ENCODE measurements around the gene TMUB2. TPM values are rescaled to one million over a fixed set of nuclear protein-coding genes. Genes with fewer than 3 reads are reported as not detected.

TMUB2 gene
- total and polyA plus RNA-seq, 2 of the 13 experiments (the other 11 are each of a cell fraction or from before 2014, with no cell fraction given) = 26.9 to 50.8 TPM

GRCh38 chr17:44220213-44221083, 33.7 kb downstream of the TMUB2 start (continued):
- TF ChIP-seq NFAT5 (CRISPR knock-in tag; IDR thresholded peaks at IDR 0.05) (no peak), ZNF282 (IDR thresholded peaks at IDR 0.05; ENCODE audit: partially characterized antibody) (no peak), HOXA3 (CRISPR knock-in tag; IDR thresholded peaks at IDR 0.05) (no peak), ZNF101 (CRISPR knock-in tag; IDR thresholded peaks at IDR 0.05; ENCODE audit: borderline replicate concordance, low read depth) (0 out of 2 replicates have a peak, but pooled peaks have one; percentile 17), SRSF4 (IDR thresholded peaks at IDR 0.05; ENCODE audit: low read depth, low read length, poor library complexity, severe bottlenecking) (no peak), ATF2 (CRISPR knock-in tag; IDR thresholded peaks at IDR 0.05) (no peak), CHCHD3 (CRISPR knock-in tag; IDR thresholded peaks at IDR 0.05) (no peak), U2AF1 (optimal IDR thresholded peaks at IDR 0.05; ENCODE audit: low read depth, low read length) (no peak), RELA (CRISPR knock-in tag; IDR thresholded peaks at IDR 0.05) (no peak), AFF4 (CRISPR knock-in tag; IDR thresholded peaks at IDR 0.05) (peak; percentile 82; the same call in 1 of the 2 replicates), SETDB1 (CRISPR knock-in tag; IDR thresholded peaks at IDR 0.05; ENCODE audit: borderline replicate concordance) (no peak), ZNF501 (CRISPR knock-in tag; IDR thresholded peaks at IDR 0.05) (no peak; the same call in 1 of the 2 replicates), SPEN (CRISPR knock-in tag; IDR thresholded peaks at IDR 0.05; ENCODE audit: low read depth) (peak; percentile 14; the same call in 1 of the 2 replicates), YY1 (IDR thresholded peaks at IDR 0.05; ENCODE audit: insufficient read depth, insufficient replicate concordance, low read depth, low read length) (no peak), MXI1 (IDR thresholded peaks at IDR 0.05; ENCODE audit: borderline replicate concordance, low read depth, low read length) (no peak), ZNF263 (CRISPR knock-in tag; IDR thresholded peaks at IDR 0.05) (peak; percentile 85), SAFB2 (CRISPR knock-in tag; IDR thresholded peaks at IDR 0.05; ENCODE audit: borderline replicate concordance, low read depth) (peak; percentile 31; the same call in 1 of the 2 replicates), ZNF383 (CRISPR knock-in tag; IDR thresholded peaks at IDR 0.05; ENCODE audit: borderline replicate concordance) (no peak)

Data from HepG2 (cell line).